GM12864 (cell line): ENCODE results near the gene RETNLB.

Experiments
- DNase-seq: peaks from one replicate; pipeline ENCODE4 v3.0.0-alpha.2; 2011; ENCODE audit warnings: low read depth
- H3K4me3 ChIP-seq: 2 replicates; pipeline ENCODE4 v1.5.1; 2011; ENCODE audit warnings: mild to moderate bottlenecking, low read depth, low read length, control low read depth
- CTCF ChIP-seq: IDR thresholded peaks from 2 replicates; pipeline ENCODE4 v1.5.1; 2011; ENCODE audit warnings: low read depth, mild to moderate bottlenecking, moderate library complexity, low read length, control low read depth, inconsistent platforms; ENCODE audit errors: missing control alignments

Gene RETNLB

GRCh38 chr3:108775649-108776048, 18.4 kb upstream of the RETNLB start:
- no peak for DNase-seq
- H3K4me3 ChIP-seq = no peak overlapping the region
- TF ChIP-seq CTCF = no peak

- DNase-seq = no peak
- no peak overlapping the region for H3K4me3 ChIP-seq
- no peak for TF ChIP-seq CTCF
Observed at GRCh38 chr3:108767253-108767652, 10.0 kb upstream of the RETNLB start.

GRCh38 chr3:108755686-108756085, 1.5 kb downstream of the RETNLB start:
- H3K4me3 ChIP-seq = no peak overlapping the region
- TF ChIP-seq CTCF = no peak
- no peak for DNase-seq

GRCh38 chr3:108744762-108745161, 12.4 kb downstream of the RETNLB start:
- H3K4me3 ChIP-seq = no peak overlapping the region
- DNase-seq = no peak
- TF ChIP-seq CTCF = no peak

- DNase-seq = no peak
- no peak overlapping the region for H3K4me3 ChIP-seq
- no peak for TF ChIP-seq CTCF
Observed at GRCh38 chr3:108742929-108743328, 14.3 kb downstream of the RETNLB start.

GRCh38 chr3:108736821-108737220, 20.4 kb downstream of the RETNLB start:
- no peak for TF ChIP-seq CTCF
- no peak overlapping the region for H3K4me3 ChIP-seq
- DNase-seq = no peak

GRCh38 chr3:108728934-108729333, 28.3 kb downstream of the RETNLB start:
- DNase-seq = no peak
- no peak overlapping the region for H3K4me3 ChIP-seq
- TF ChIP-seq CTCF = no peak
